BLaER1 (cell line): Measurements from ENCODE around the gene PSMC6.

ENCODE experiments used
- H3K27ac ChIP-seq: shearing (Covaris generic); formaldehyde crosslinking; 2 replicates; pipeline ENCODE4 v1.8.1; 2022
- H3K27me3 ChIP-seq: shearing (Covaris generic); formaldehyde crosslinking; 2 replicates; pipeline ENCODE4 v1.8.1; 2022
- H3K36me3 ChIP-seq: shearing (Covaris generic); formaldehyde crosslinking; 2 replicates; pipeline ENCODE4 v1.8.1; 2022
- H3K4me1 ChIP-seq: shearing (Covaris generic); formaldehyde crosslinking; 2 replicates; pipeline ENCODE4 v1.8.1; 2022
- H3K4me2 ChIP-seq: shearing (Covaris generic); formaldehyde crosslinking; 2 replicates; pipeline ENCODE4 v1.8.1; 2022
- H3K4me3 ChIP-seq: shearing (Covaris generic); formaldehyde crosslinking; 2 replicates; pipeline ENCODE4 v1.8.1; 2022
- H3K9ac ChIP-seq: shearing (Covaris generic); formaldehyde crosslinking; 2 replicates; pipeline ENCODE4 v1.8.1; 2022
- H3K9me3 ChIP-seq: shearing (Covaris generic); formaldehyde crosslinking; 2 replicates; pipeline ENCODE4 v1.8.1; 2022
- H4K20me1 ChIP-seq: shearing (Covaris generic); formaldehyde crosslinking; 2 replicates; pipeline ENCODE4 v1.8.1; 2022
- Cebpa-rat ChIP-seq: shearing (Covaris generic); IDR thresholded peaks from 2 replicates; pipeline ENCODE4 v1.8.1; 2022

Gene PSMC6

DNA sequence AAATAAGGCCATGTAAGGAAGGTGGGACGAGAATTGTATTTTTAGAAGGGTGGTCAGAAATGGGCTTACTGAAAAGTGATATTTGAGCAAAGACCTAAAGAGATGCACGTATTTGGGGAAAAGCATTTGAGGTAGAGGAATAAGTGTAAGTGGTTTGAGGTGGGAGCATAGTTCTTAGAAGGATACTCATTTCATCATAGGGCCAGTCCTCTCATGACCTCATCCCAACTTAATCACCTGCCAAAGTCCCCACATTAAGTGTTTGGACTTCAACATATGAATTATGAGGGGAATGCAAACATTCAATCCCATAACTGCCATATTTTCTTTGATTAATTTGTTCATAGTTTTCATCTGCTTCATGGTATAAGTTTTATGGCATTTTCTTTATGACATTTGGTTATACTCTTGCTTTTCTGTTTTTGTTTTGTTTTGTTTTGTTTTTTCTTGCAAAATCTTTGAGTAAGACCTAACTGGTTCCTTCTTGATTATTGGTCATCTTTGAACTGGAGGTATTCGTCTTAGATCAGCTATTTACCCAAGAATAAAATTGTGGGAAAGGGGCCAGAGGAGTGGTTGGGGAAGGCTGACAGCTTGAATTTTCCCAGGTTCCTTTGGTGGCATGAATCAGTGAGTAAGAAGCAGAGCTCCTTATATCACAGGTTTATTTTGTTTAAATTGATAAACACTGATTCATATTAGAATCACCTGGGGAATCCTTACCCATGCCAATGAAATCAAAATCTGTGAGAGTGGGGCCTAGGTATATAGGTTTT, 60.2 kb downstream of the PSMC6 start:
- Histone ChIP-seq H3K4me3 (no peak overlapping the region), H3K36me3 (peaks cover 63% of the 10 kb centered on the region), H4K20me1 (no peaks in the 10 kb centered on the region), H3K27me3 (no peaks in the 10 kb centered on the region), H3K4me2 (no peak overlapping the region), H3K27ac (no peak overlapping the region), H3K9ac (no peak overlapping the region), H3K4me1 (no peaks in the 10 kb centered on the region), H3K9me3 (no peaks in the 10 kb centered on the region)
- TF ChIP-seq Cebpa-rat = no peak

DNA sequence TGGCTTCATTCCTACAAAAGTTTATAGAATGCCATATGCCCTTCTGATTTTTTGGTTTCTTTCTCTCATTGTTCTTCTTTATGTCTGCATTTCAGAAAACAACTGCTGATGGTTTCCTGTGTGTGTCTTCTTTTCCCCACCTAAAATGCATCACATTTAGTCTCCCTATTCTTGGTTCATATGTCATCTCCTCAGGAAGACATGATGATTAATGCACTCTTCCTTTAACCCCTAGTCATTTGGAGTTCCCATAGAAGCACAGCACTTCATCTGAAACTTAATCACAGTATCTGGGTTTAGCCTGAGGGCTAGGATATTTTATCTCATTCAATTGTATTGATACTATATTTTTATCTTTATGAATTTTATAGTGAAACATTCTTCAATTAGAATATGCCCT, 62.9 kb downstream of the PSMC6 start:
- Histone ChIP-seq H3K4me3 (no peak overlapping the region), H4K20me1 (no peaks in the 10 kb centered on the region), H3K27ac (no peak overlapping the region), H3K9ac (no peak overlapping the region), H3K27me3 (no peaks in the 10 kb centered on the region), H3K4me1 (no peaks in the 10 kb centered on the region), H3K4me2 (no peak overlapping the region), H3K9me3 (no peaks in the 10 kb centered on the region), H3K36me3 (peaks cover 66% of the 10 kb centered on the region)
- no peak for TF ChIP-seq Cebpa-rat

GRCh38 chr14:52776816-52777215, 69.8 kb downstream of the PSMC6 start:
- no peak overlapping the region for H3K4me3 ChIP-seq
- no peak overlapping the region for H3K27ac ChIP-seq
- H3K27me3 ChIP-seq = no peaks in the 10 kb centered on the region
- H3K4me1 ChIP-seq = no peaks in the 10 kb centered on the region
- peaks cover 58% of the 10 kb centered on the region for H3K36me3 ChIP-seq
- no peaks in the 10 kb centered on the region for H4K20me1 ChIP-seq
- TF ChIP-seq Cebpa-rat = no peak
- no peak overlapping the region for H3K9ac ChIP-seq
- no peak overlapping the region for H3K4me2 ChIP-seq
- H3K9me3 ChIP-seq = no peaks in the 10 kb centered on the region
